Cardiac fibroblast (primary cell): ENCODE measurements around the gene KRT36.

Experiments
- DNase-seq, 2 donors: peaks; one replicate each; pipeline versions ENCODE4 v3.0.0 to v3.0.0-alpha.2; 2010; ENCODE audit warnings: low read depth in 2 of 2
- H3K4me3 ChIP-seq, 2 donors: replicated peaks in 1 of 2; 1 replicate in 1 of 2; 2 replicates in 1 of 2; pipeline ENCODE4 v1.5.1; 2011; ENCODE audit warnings: low read depth in 2 of 2, low read length in 2 of 2, mild to moderate bottlenecking in 2 of 2, moderate library complexity in 1 of 2
- CTCF ChIP-seq: IDR thresholded peaks from one replicate; pipeline ENCODE4 v1.5.1; 2011; ENCODE audit warnings: low read depth, mild to moderate bottlenecking, low read length, inconsistent platforms

The KRT36 gene

GRCh38 chr17:41455236-41455635 is 34.5 kb downstream of the KRT36 start:
- DNase-seq: peak in 1 of 2 donors; percentile 43

GRCh38 chr17:41453066-41453465 is 36.6 kb downstream of the KRT36 start:
- H3K4me3 ChIP-seq: no peak overlapping the region
- no peak for TF ChIP-seq CTCF
- DNase-seq: no peak

More at GRCh38 chr17:41455236-41455635, 34.5 kb downstream of the KRT36 start:
- TF ChIP-seq CTCF: no peak
- no peak overlapping the region for H3K4me3 ChIP-seq

- no peak for DNase-seq
- H3K4me3 ChIP-seq: no peak overlapping the region
- no peak for TF ChIP-seq CTCF
Measured at GRCh38 chr17:41452281-41452680, 37.4 kb downstream of the KRT36 start.

GRCh38 chr17:41451154-41451728 is 38.5 kb downstream of the KRT36 start:
- DNase-seq: peak in 1 of 2 donors; percentile 9
- no peak for TF ChIP-seq CTCF
- H3K4me3 ChIP-seq: no peak overlapping the region

- no peak for DNase-seq
- no peak overlapping the region for H3K4me3 ChIP-seq
- TF ChIP-seq CTCF: no peak
Measured at GRCh38 chr17:41449008-41449407, 40.7 kb downstream of the KRT36 start.

GRCh38 chr17:41448506-41448905 is 41.2 kb downstream of the KRT36 start:
- no peak overlapping the region for H3K4me3 ChIP-seq
- no peak for DNase-seq
- no peak for TF ChIP-seq CTCF

- peak; percentile 69 for DNase-seq
- no peak overlapping the region for H3K4me3 ChIP-seq
- no peak for TF ChIP-seq CTCF
Measured at GRCh38 chr17:41446806-41447205, 42.9 kb downstream of the KRT36 start.
